Transverse colon (tissue), 4 donors: Measurements from ENCODE around the gene GLMN.

Experiments
- EP300 ChIP-seq: sonication (generic); formaldehyde crosslinking; IDR thresholded peaks from one replicate; pipeline ENCODE4 v1.6.1; 2017; ENCODE audit warnings: antibody characterized with exemption, low read depth
- POLR2AphosphoS5 ChIP-seq, 3 donors: sonication (generic); formaldehyde crosslinking; IDR thresholded peaks; one replicate each; pipeline ENCODE4 v1.6.1; 2016; ENCODE audit warnings: antibody characterized with exemption in 3 of 3
- TF ChIP-seq, protein P1 (sequence below), 5 experiments: fragments of 200-600 bp in 3 of 5; fragments of 450-650 bp in 2 of 5; sonication (generic) in 3 of 5; IDR thresholded peaks; 1 replicate in 2 of 5; 2 replicates in 3 of 5; pipeline ENCODE4 v1.5.1; 2016 to 2017; ENCODE audit warnings: antibody characterized with exemption in 5 of 5, inconsistent platforms in 3 of 5, mild to moderate bottlenecking in 2 of 5, moderate library complexity in 1 of 5

DNA sequence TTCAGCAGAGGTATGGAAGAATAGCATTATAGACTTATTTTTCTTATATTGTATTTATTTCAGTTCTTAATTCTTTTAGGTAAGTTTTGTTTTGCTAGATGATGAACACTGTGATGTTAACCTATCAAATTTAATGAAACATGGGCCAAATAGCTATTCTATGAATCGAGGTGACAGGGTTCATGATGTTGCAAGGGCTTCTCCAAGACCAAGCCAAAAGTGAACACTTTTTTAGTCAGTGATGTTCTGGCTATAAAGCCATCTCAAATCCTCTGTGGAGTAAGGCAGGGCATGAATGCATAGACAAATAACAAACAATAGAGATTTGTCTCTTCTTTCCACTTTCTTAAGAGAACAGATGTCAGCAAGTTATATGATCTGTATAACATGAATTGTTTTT is 54.4 kb downstream of the GLMN start:
- TF ChIP-seq, protein P1, sequence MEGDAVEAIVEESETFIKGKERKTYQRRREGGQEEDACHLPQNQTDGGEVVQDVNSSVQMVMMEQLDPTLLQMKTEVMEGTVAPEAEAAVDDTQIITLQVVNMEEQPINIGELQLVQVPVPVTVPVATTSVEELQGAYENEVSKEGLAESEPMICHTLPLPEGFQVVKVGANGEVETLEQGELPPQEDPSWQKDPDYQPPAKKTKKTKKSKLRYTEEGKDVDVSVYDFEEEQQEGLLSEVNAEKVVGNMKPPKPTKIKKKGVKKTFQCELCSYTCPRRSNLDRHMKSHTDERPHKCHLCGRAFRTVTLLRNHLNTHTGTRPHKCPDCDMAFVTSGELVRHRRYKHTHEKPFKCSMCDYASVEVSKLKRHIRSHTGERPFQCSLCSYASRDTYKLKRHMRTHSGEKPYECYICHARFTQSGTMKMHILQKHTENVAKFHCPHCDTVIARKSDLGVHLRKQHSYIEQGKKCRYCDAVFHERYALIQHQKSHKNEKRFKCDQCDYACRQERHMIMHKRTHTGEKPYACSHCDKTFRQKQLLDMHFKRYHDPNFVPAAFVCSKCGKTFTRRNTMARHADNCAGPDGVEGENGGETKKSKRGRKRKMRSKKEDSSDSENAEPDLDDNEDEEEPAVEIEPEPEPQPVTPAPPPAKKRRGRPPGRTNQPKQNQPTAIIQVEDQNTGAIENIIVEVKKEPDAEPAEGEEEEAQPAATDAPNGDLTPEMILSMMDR (IDR thresholded peaks at IDR 0.05): no peak
- TF ChIP-seq POLR2AphosphoS5 (IDR thresholded peaks at IDR 0.05): no peak
- no peak for TF ChIP-seq EP300
